Endothelial cell of umbilical vein (primary cell): ENCODE data around the gene PLEKHS1. TPM values are rescaled to one million over a fixed set of nuclear protein-coding genes. Genes with fewer than 3 reads are reported as not detected.
"Not testable (repeated sequence)": the region's sequence is repeated elsewhere in the genome, so short reads cannot be mapped to it uniquely, and the experiment has no call there.

Experiments used
- BruUV-seq: library from RNA; stranded (reverse); fragments of 400-500 nt; replicated peaks from 2 replicates; lab custom pipeline; 2021; lab: Mats Ljungman, UMichigan
- CTCF ChIA-PET: fragments of 300-600, 350-600 bp; sonication (Branson Sonifier 250); formaldehyde crosslinking; loops from one replicate; lab custom pipeline; 2021; ENCODE audit warnings: antibody characterized with exemption, inconsistent platforms; lab: Charles Lee
- POLR2A ChIA-PET: fragments of 300-600, 350-600 bp; sonication (Branson Sonifier 250); formaldehyde crosslinking; loops from one replicate; lab custom pipeline; 2021; ENCODE audit warnings: antibody characterized with exemption, inconsistent platforms; lab: Charles Lee
- DNase-seq: peaks from one replicate; pipeline ENCODE4 v3.0.0-alpha.2; 2011; ENCODE audit warnings: low read depth, low spot score
- FAIRE-seq: peaks from 2 replicates; lab custom pipeline; 2011; peaks lifted over from hg19 to GRCh38; lab: Jason Lieb, UNC
- H2AFZ ChIP-seq: 2 replicates; pipeline ENCODE4 v1.6.0; 2012; ENCODE audit warnings: low read depth, low read length, control low read depth, inconsistent platforms
- H3K27ac ChIP-seq: 2 replicates; pipeline ENCODE4 v1.5.1; 2011; ENCODE audit warnings: low read depth, mild to moderate bottlenecking, control low read depth, low read length, moderate library complexity; ENCODE audit not compliant: insufficient read depth
- H3K27me3 ChIP-seq, 2 experiments: 2 replicates each; pipeline versions ENCODE4 v1.6.0 to v1.6.1; 2011; ENCODE audit warnings: low read length in 2 of 2, mixed read lengths in 1 of 2; ENCODE audit not compliant: control insufficient read depth in 2 of 2, insufficient read depth in 2 of 2
- H3K36me3 ChIP-seq, 2 experiments: 2 replicates in 1 of 2; 3 replicates in 1 of 2; pipeline ENCODE4 v1.5.1; 2011; ENCODE audit warnings: low read length in 2 of 2, mild to moderate bottlenecking in 1 of 2, moderate library complexity in 1 of 2; ENCODE audit not compliant: control insufficient read depth in 2 of 2, insufficient read depth in 2 of 2; ENCODE audit errors: extremely low read depth in 1 of 2
- H3K4me1 ChIP-seq: 3 replicates; pipeline ENCODE4 v1.5.1; 2011; ENCODE audit warnings: mild to moderate bottlenecking, low read length; ENCODE audit not compliant: control insufficient read depth, insufficient read depth; ENCODE audit errors: extremely low read depth
- H3K4me2 ChIP-seq: 2 replicates; pipeline ENCODE4 v1.6.1; 2011; ENCODE audit warnings: low read length, control low read depth, mixed read lengths; ENCODE audit not compliant: insufficient read depth
- H3K4me3 ChIP-seq, 3 experiments: fragments of 200-600 bp in 1 of 3; sonication (generic), shearing (Covaris generic) in 1 of 3; replicated peaks in 1 of 3; 2 replicates each; pipeline ENCODE4 v1.5.1; 2011 to 2016; ENCODE audit warnings: control low read depth in 3 of 3, low read length in 3 of 3, mild to moderate bottlenecking in 2 of 3, inconsistent platforms in 1 of 3, low read depth in 1 of 3, moderate library complexity in 1 of 3; ENCODE audit not compliant: insufficient read depth in 1 of 3
- H3K79me2 ChIP-seq: 2 replicates; pipeline ENCODE4 v1.6.0; 2012; ENCODE audit warnings: low read length, inconsistent platforms; ENCODE audit not compliant: control insufficient read depth, insufficient read depth
- H3K9ac ChIP-seq: replicated peaks from 2 replicates; pipeline ENCODE3; 2011; ENCODE audit warnings: low read length, control low read depth; ENCODE audit not compliant: insufficient read depth; ENCODE audit errors: extremely low read depth
- H3K9me1 ChIP-seq: replicated peaks from 3 replicates; pipeline ENCODE4 v1.6.0; 2011; ENCODE audit warnings: mild to moderate bottlenecking, low read length; ENCODE audit not compliant: control insufficient read depth, insufficient read depth; ENCODE audit errors: extremely low read depth
- H3K9me3 ChIP-seq: replicated peaks from 2 replicates; pipeline ENCODE4 v1.5.1; 2012; ENCODE audit warnings: low read length, inconsistent platforms; ENCODE audit not compliant: control insufficient read depth, insufficient read depth
- H4K20me1 ChIP-seq: replicated peaks from 2 replicates; pipeline ENCODE3; 2011; ENCODE audit warnings: mild to moderate bottlenecking, low read length; ENCODE audit not compliant: control insufficient read depth, insufficient read depth; ENCODE audit errors: extremely low read depth
- CTCF ChIP-seq, 2 donors: IDR thresholded peaks; 1 replicate in 1 of 2; 2 replicates in 1 of 2; pipeline ENCODE4 v1.5.1; 2011; ENCODE audit warnings: low read length in 2 of 2, mild to moderate bottlenecking in 2 of 2, moderate library complexity in 2 of 2, control low read depth in 1 of 2, inconsistent platforms in 1 of 2, low read depth in 1 of 2; ENCODE audit not compliant: insufficient read depth in 1 of 2; ENCODE audit errors: extremely low read depth in 1 of 2
- EZH2 ChIP-seq: IDR thresholded peaks from 2 replicates; pipeline ENCODE4 v1.6.1; 2012; ENCODE audit warnings: borderline replicate concordance, low read depth, mild to moderate bottlenecking, moderate library complexity, low read length, inconsistent platforms; ENCODE audit not compliant: severe bottlenecking
- FOS ChIP-seq: IDR thresholded peaks from 2 replicates; pipeline ENCODE4 v1.6.1; 2011; ENCODE audit warnings: mild to moderate bottlenecking, low read length, moderate library complexity, borderline replicate concordance; ENCODE audit not compliant: insufficient read depth
- GATA2 ChIP-seq: IDR thresholded peaks from 2 replicates; pipeline ENCODE4 v1.7.0; 2011; ENCODE audit warnings: low read depth, mild to moderate bottlenecking, moderate library complexity, mixed read lengths, low read length; ENCODE audit not compliant: insufficient read length, insufficient read depth
- JUN ChIP-seq: IDR thresholded peaks from 2 replicates; pipeline ENCODE4 v1.6.1; 2011; ENCODE audit warnings: borderline replicate concordance, low read depth; ENCODE audit not compliant: insufficient read length, insufficient read depth
- MYC ChIP-seq: IDR thresholded peaks from one replicate; pipeline ENCODE4 v1.6.1; 2011; ENCODE audit warnings: mild to moderate bottlenecking, low read depth, low read length
- POLR2A ChIP-seq: IDR thresholded peaks from 2 replicates; pipeline ENCODE4 v1.6.1; 2012; ENCODE audit warnings: low read depth, mild to moderate bottlenecking, control low read depth, low read length
- POLR2AphosphoS5 ChIP-seq: IDR thresholded peaks from 2 replicates; pipeline ENCODE4 v1.6.1; 2012; ENCODE audit warnings: low read depth, mild to moderate bottlenecking, control low read depth, low read length, moderate library complexity; ENCODE audit not compliant: insufficient read depth
- dilution Hi-C: fragments of 300-500 bp; cut with MboI; formaldehyde crosslinking; loops from one replicate; pipeline ENCODE4 v1.15.0; 2019; ENCODE audit warnings: low sequenced_read_pairs; ENCODE audit not compliant: extremely low pct_ligation_motif_present
- intact Hi-C: fragments of 100-400 bp; cut with micrococcal nuclease; formaldehyde crosslinking; loops from one replicate; pipeline ENCODE4 v1.10.0; 2022
- polyA plus RNA-seq, 4 experiments: library from polyadenylated mRNA; depleted of rRNA in 3 of 4; stranded (reverse) in 3 of 4; unstranded in 1 of 4; fragments of >200 nt; gene quantifications; 2 replicates each; pipeline versions ENCODE4 v1.2.1 to v1.2.3, GENCODE V29; 2011 to 2012; ENCODE audit warnings: missing spikeins in 1 of 4
- total RNA-seq: library from RNA; stranded (reverse); gene quantifications from 2 replicates; pipeline ENCODE4 v1.2.3, GENCODE V29; 2021
- TF ChIP-seq, protein P1 (sequence below): IDR thresholded peaks from 2 replicates; pipeline ENCODE4 v1.6.1; 2011; ENCODE audit not compliant: insufficient read depth, insufficient read length

Gene PLEKHS1
- total and polyA plus RNA-seq, 2 donors (not counting 3 experiments of a cell fraction or from before 2014, with no cell fraction given) = not detected

- no peak overlapping the region for H2AFZ ChIP-seq
- dilution Hi-C loops = loop anchor here (10.0 kb wide), 1 partner anchor 307 kb away; no protein-coding TSS in a partner anchor
- ChIA-PET POLR2A (no interaction called here), CTCF (interaction anchor here (1.4 kb wide), 1 partner anchor 9 kb away, joined by 5 read pairs; no protein-coding TSS in a partner anchor)
- DNase-seq (no peak), FAIRE-seq (peak; percentile 40)
- no peak overlapping the region for H3K4me2 ChIP-seq
- no peaks in the 10 kb centered on the region for H3K79me2 ChIP-seq
- no peaks in the 10 kb centered on the region for H3K4me1 ChIP-seq
- intact Hi-C loops = no loop called here
- no peak overlapping the region for H3K27ac ChIP-seq
- H3K36me3 ChIP-seq = no peaks in the 10 kb centered on the region
- BruUV-seq = no TSS peak
- peaks cover 3 to 7% of the 10 kb centered on the region in 2 experiments for H3K27me3 ChIP-seq
- no peak overlapping the region for H3K4me3 ChIP-seq
- TF ChIP-seq CTCF (IDR thresholded peaks at IDR 0.05; ENCODE audit: extremely low read depth in 1 of 2, insufficient read depth in 1 of 2, low read depth in 1 of 2, low read length in 2 of 2) (no peak), GATA2 (no peak), EZH2 (no peak), FOS (no peak), JUN (no peak), MYC (no peak), POLR2AphosphoS5 (no peak), POLR2A (no peak)
- TF ChIP-seq, protein P1, sequence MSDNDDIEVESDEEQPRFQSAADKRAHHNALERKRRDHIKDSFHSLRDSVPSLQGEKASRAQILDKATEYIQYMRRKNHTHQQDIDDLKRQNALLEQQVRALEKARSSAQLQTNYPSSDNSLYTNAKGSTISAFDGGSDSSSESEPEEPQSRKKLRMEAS = no peak
- H3K9me3 ChIP-seq = no peaks in the 10 kb centered on the region
- no peaks in the 10 kb centered on the region for H3K9me1 ChIP-seq
- no peaks in the 10 kb centered on the region for H4K20me1 ChIP-seq
- H3K9ac ChIP-seq = no peak overlapping the region
Observed at GRCh38 chr10:113808168-113808567, 56.7 kb downstream of the PLEKHS1 start.

DNA sequence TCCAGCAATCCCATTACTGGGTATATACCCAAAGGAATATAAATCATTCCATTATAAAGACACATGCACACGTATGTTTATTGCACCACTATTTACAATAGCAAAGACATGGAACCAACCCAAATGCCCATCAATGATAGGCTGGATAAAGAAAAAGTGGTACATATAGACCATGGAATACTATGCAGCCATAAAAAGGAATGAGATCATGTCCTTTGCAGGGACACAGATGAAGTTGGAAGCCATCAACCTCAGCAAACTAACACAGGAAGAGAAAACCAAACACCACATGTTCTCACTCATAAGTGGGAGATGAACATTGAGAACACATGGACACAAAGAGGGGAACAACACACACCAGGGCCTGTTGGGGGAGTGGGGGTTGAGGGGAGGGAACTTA lies 63.2 kb downstream of the PLEKHS1 start:
- DNase-seq, dilution Hi-C loops, POLR2A ChIA-PET: not testable (repeated sequence)

More for the DNA sequence above, 63.2 kb downstream of the PLEKHS1 start:
- BruUV-seq, H3K4me3 ChIP-seq, H3K4me1 ChIP-seq, H3K9ac ChIP-seq, H3K27me3 ChIP-seq, H3K79me2 ChIP-seq, FAIRE-seq, H3K27ac ChIP-seq, H3K9me3 ChIP-seq, H2AFZ ChIP-seq, intact Hi-C loops, H4K20me1 ChIP-seq, H3K4me2 ChIP-seq, H3K36me3 ChIP-seq, CTCF ChIA-PET, H3K9me1 ChIP-seq: not testable (repeated sequence)
